WTC11 (cell line): ENCODE results near the gene ST6GALNAC5.

ENCODE experiments used
- CREB1 ChIP-seq: sonication (generic); formaldehyde crosslinking; IDR thresholded peaks from 2 replicates; pipeline ENCODE4 v1.8.0; 2023; ENCODE audit warnings: mild to moderate bottlenecking, missing genetic modification reagents
- ESRRA ChIP-seq: sonication (generic); formaldehyde crosslinking; IDR thresholded peaks from 2 replicates; pipeline ENCODE4 v1.8.1; 2022; ENCODE audit warnings: mild to moderate bottlenecking, missing genetic modification reagents, borderline replicate concordance
- FOXK1 ChIP-seq: sonication (generic); formaldehyde crosslinking; IDR thresholded peaks from 2 replicates; pipeline ENCODE4 v1.8.0; 2022; ENCODE audit warnings: mild to moderate bottlenecking, moderate library complexity, missing genetic modification reagents
- TF ChIP-seq, protein P1 (sequence below): fragments of 200-600 bp; IDR thresholded peaks from 2 replicates; pipeline ENCODE4 v1.8.0; 2022; ENCODE audit warnings: antibody characterized with exemption
- TF ChIP-seq, protein P2 (sequence below): sonication (generic); formaldehyde crosslinking; IDR thresholded peaks from 2 replicates; pipeline ENCODE4 v1.8.1; 2023; ENCODE audit warnings: mild to moderate bottlenecking, missing genetic modification reagents, moderate library complexity

DNA sequence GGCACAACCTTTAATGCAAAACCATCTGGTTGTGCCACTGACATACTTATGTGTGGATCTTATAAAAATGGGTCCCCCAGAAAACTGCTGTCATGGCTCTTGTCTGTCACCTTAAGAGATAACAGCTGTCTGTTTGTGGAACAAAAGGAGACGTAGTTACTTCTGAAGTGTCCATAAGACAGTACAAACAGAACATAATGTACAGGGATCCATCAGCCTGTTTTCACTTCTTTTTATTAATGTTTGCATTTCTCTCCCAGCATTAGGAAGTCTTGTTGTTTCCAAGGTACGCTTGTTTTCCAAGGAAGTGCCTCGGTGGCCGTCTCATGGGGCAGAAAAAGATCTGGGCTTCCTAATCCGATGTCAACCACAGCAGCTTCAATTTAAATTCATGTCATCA is 11.2 kb upstream of the ST6GALNAC5 start:
- TF ChIP-seq FOXK1 (CRISPR knock-in tag) (no peak), CREB1 (CRISPR knock-in tag) (no peak), ESRRA (no peak)
- TF ChIP-seq, protein P1, sequence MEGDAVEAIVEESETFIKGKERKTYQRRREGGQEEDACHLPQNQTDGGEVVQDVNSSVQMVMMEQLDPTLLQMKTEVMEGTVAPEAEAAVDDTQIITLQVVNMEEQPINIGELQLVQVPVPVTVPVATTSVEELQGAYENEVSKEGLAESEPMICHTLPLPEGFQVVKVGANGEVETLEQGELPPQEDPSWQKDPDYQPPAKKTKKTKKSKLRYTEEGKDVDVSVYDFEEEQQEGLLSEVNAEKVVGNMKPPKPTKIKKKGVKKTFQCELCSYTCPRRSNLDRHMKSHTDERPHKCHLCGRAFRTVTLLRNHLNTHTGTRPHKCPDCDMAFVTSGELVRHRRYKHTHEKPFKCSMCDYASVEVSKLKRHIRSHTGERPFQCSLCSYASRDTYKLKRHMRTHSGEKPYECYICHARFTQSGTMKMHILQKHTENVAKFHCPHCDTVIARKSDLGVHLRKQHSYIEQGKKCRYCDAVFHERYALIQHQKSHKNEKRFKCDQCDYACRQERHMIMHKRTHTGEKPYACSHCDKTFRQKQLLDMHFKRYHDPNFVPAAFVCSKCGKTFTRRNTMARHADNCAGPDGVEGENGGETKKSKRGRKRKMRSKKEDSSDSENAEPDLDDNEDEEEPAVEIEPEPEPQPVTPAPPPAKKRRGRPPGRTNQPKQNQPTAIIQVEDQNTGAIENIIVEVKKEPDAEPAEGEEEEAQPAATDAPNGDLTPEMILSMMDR: no peak
- TF ChIP-seq, protein P2, sequence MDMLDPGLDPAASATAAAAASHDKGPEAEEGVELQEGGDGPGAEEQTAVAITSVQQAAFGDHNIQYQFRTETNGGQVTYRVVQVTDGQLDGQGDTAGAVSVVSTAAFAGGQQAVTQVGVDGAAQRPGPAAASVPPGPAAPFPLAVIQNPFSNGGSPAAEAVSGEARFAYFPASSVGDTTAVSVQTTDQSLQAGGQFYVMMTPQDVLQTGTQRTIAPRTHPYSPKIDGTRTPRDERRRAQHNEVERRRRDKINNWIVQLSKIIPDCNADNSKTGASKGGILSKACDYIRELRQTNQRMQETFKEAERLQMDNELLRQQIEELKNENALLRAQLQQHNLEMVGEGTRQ (CRISPR knock-in tag): no peak
